Erythroblast (primary cell): ENCODE data around the gene ADCY1.

Experiments
- GATA1 ChIP-seq: IDR thresholded peaks from 2 replicates; pipeline ENCODE4 v1.6.1; 2011; ENCODE audit warnings: low read depth, mild to moderate bottlenecking, control low read depth, low read length, moderate library complexity
- POLR2A ChIP-seq: IDR thresholded peaks from 2 replicates; pipeline ENCODE4 v1.6.1; 2011; ENCODE audit warnings: mild to moderate bottlenecking, low read length

- TF ChIP-seq POLR2A, result no peak
- TF ChIP-seq GATA1, result no peak
Measured at GRCh38 chr7:45596665-45597095, 22.5 kb downstream of the ADCY1 start.
